PC-3 (cell line): ENCODE data around the gene ALPK1.

Experiments
- EZH2 ChIP-seq: fragments of 300-600 bp; sonication (generic); IDR thresholded peaks from one replicate; pipeline ENCODE4 v1.6.1; 2017; ENCODE audit warnings: antibody characterized with exemption, mild to moderate bottlenecking, low read length; ENCODE audit not compliant: unreplicated experiment
- EZH2phosphoT487 ChIP-seq: fragments of 300-600 bp; sonication (generic); IDR thresholded peaks from 2 replicates; pipeline ENCODE4 v1.6.1; 2018; ENCODE audit warnings: mild to moderate bottlenecking, antibody characterized with exemption, low read length, borderline replicate concordance
- TF ChIP-seq, protein P1 (sequence below): fragments of 300-600 bp; sonication (generic); conservative IDR thresholded peaks from 2 replicates; pipeline ENCODE4 v1.5.1; 2017; ENCODE audit warnings: antibody characterized with exemption, low read depth, mild to moderate bottlenecking, low read length

DNA sequence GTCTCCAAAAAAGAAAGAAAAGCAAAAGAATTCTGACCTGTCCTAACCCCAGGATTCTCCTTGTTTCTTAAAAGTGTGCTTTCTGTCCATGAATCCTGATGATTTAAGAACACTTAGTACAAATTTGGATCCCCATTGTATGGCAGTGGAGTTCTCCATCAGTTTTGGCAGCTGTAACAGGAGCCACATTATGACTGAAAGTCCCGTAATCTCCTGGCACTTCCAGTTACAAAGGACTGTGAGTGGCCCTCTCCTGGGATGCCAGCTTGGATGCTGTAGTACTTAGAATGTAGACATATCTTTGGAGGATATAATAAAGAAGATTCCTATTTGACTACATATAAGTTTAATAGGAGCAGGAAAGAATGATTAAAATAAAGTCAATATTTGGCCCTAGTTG, 44.9 kb upstream of the ALPK1 start:
- TF ChIP-seq, protein P1, sequence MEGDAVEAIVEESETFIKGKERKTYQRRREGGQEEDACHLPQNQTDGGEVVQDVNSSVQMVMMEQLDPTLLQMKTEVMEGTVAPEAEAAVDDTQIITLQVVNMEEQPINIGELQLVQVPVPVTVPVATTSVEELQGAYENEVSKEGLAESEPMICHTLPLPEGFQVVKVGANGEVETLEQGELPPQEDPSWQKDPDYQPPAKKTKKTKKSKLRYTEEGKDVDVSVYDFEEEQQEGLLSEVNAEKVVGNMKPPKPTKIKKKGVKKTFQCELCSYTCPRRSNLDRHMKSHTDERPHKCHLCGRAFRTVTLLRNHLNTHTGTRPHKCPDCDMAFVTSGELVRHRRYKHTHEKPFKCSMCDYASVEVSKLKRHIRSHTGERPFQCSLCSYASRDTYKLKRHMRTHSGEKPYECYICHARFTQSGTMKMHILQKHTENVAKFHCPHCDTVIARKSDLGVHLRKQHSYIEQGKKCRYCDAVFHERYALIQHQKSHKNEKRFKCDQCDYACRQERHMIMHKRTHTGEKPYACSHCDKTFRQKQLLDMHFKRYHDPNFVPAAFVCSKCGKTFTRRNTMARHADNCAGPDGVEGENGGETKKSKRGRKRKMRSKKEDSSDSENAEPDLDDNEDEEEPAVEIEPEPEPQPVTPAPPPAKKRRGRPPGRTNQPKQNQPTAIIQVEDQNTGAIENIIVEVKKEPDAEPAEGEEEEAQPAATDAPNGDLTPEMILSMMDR: no peak
- TF ChIP-seq EZH2phosphoT487 (no peak), EZH2 (no peak)
